HG02571 (cell line): ENCODE results near the gene EGFL8.
A peak's percentile ranks its signal among the peaks of the same experiment; 100 is the strongest.
"Not testable (repeated sequence)": the region's sequence is repeated elsewhere in the genome, so short reads cannot be mapped to it uniquely, and the experiment has no call there.

Experiments used
- ATAC-seq: cut with Tn5 transposase; IDR thresholded peaks from one replicate; pipeline ENCODE4 v1.9.1; 2021; ENCODE audit warnings: mild to moderate bottlenecking, moderate library complexity; ENCODE audit not compliant: unreplicated experiment

The EGFL8 gene

GRCh38 chr6:32164295-32164694 lies at the start of gene EGFL8:
Gene EGFL8, plus strand, starts transcription at chr6:32164595. Its CDS starts 1,571 bp downstream, at chr6:32166166.
- no peak for ATAC-seq

- ATAC-seq, result no peak
These were observed 49.6 kb upstream of the EGFL8 start for GRCh38 chr6:32114796-32115195.

- no peak for ATAC-seq
These were observed 48.8 kb upstream of the EGFL8 start for GRCh38 chr6:32115623-32116022.

- no peak for ATAC-seq
These were observed 47.7 kb upstream of the EGFL8 start for GRCh38 chr6:32116674-32117073.

- ATAC-seq, result no peak
These were observed 46.9 kb upstream of the EGFL8 start for GRCh38 chr6:32117461-32117860.

GRCh38 chr6:32118782-32119628 lies 45.4 kb upstream of the EGFL8 start:
- ATAC-seq, result no peak

- ATAC-seq, result no peak
These were observed 43.8 kb upstream of the EGFL8 start for GRCh38 chr6:32120573-32121059.

- ATAC-seq, result no peak
These were observed 40.7 kb upstream of the EGFL8 start for GRCh38 chr6:32123681-32124080.

GRCh38 chr6:32126880-32127279 lies 37.5 kb upstream of the EGFL8 start:
- ATAC-seq, result no peak

- no peak for ATAC-seq
These were observed 37.0 kb upstream of the EGFL8 start for GRCh38 chr6:32127409-32127716.

- ATAC-seq, result peak; percentile 70
These were observed 36.4 kb upstream of the EGFL8 start, which contains the start of gene ATF6B for GRCh38 chr6:32127717-32128592. Gene ATF6B, minus strand, starts transcription at chr6:32128246. Its CDS starts 39 bp downstream, at chr6:32128207.

- ATAC-seq, result no peak
These were observed 35.6 kb upstream of the EGFL8 start for GRCh38 chr6:32128751-32129296.

GRCh38 chr6:32129297-32130088 lies 34.9 kb upstream of the EGFL8 start:
- no peak for ATAC-seq

GRCh38 chr6:32131439-32131948 lies 32.9 kb upstream of the EGFL8 start:
- ATAC-seq, result no peak

- ATAC-seq, result no peak
These were observed 32.3 kb upstream of the EGFL8 start for GRCh38 chr6:32132110-32132509.

GRCh38 chr6:32133786-32134185 lies 30.6 kb upstream of the EGFL8 start:
- no peak for ATAC-seq

GRCh38 chr6:32137454-32137853 lies 26.9 kb upstream of the EGFL8 start:
- no peak for ATAC-seq

GRCh38 chr6:32139590-32139989 lies 24.8 kb upstream of the EGFL8 start:
- ATAC-seq, result no peak

GRCh38 chr6:32140420-32141046 lies 23.9 kb upstream of the EGFL8 start:
- ATAC-seq, result no peak

GRCh38 chr6:32144238-32144637 lies 20.2 kb upstream of the EGFL8 start:
- not testable (repeated sequence) for ATAC-seq
